Esophagus muscularis mucosa (tissue), 4 donors: ENCODE measurements around the gene HIP1R. TPM values are rescaled to one million over a fixed set of nuclear protein-coding genes. Genes with fewer than 3 reads are reported as not detected.
"Not testable (repeated sequence)": the region's sequence is repeated elsewhere in the genome, so short reads cannot be mapped to it uniquely, and the experiment has no call there.

Experiments used
- DNase-seq: peaks from one replicate; pipeline ENCODE4 v3.0.0-alpha.2; 2017; ENCODE audit errors: extremely low spot score
- H3K27ac ChIP-seq, 4 donors: fragments of 200-600 bp; sonication (generic); replicated peaks in 1 of 4; 1 replicate in 3 of 4; 2 replicates in 1 of 4; pipeline ENCODE4 v1.5.1; 2016 to 2019; ENCODE audit warnings: mild to moderate bottlenecking in 1 of 4
- H3K27me3 ChIP-seq, 4 donors: fragments of 200-600 bp; sonication (generic); one replicate each; pipeline versions ENCODE4 v1.5.1 to v1.6.0; 2016 to 2019
- H3K36me3 ChIP-seq, 4 donors: fragments of 200-600 bp; sonication (generic); one replicate each; pipeline ENCODE4 v1.5.1; 2016 to 2019
- H3K4me1 ChIP-seq, 4 donors: fragments of 200-600 bp; sonication (generic); one replicate each; pipeline ENCODE4 v1.5.1; 2016 to 2019
- H3K4me3 ChIP-seq, 4 donors: fragments of 200-600 bp; sonication (generic); 1 replicate in 2 of 4; 2 replicates in 2 of 4; pipeline ENCODE4 v1.5.1; 2016 to 2019; ENCODE audit warnings: mild to moderate bottlenecking in 4 of 4, moderate library complexity in 1 of 4
- H3K9me3 ChIP-seq, 4 donors: fragments of 200-600 bp; sonication (generic); 1 replicate in 3 of 4; 2 replicates in 1 of 4; pipeline ENCODE4 v1.5.1; 2016 to 2019
- EP300 ChIP-seq: sonication (generic); formaldehyde crosslinking; IDR thresholded peaks from one replicate; pipeline ENCODE4 v1.6.1; 2017; ENCODE audit warnings: antibody characterized with exemption
- POLR2A ChIP-seq: fragments of 450-650 bp; IDR thresholded peaks from one replicate; pipeline ENCODE4 v1.6.1; 2017; ENCODE audit warnings: antibody characterized with exemption, moderate library complexity, mild to moderate bottlenecking, low read depth
- POLR2AphosphoS5 ChIP-seq, 2 donors: sonication (generic); formaldehyde crosslinking; IDR thresholded peaks; one replicate each; pipeline ENCODE4 v1.6.1; 2017; ENCODE audit warnings: antibody characterized with exemption in 2 of 2
- WGBS: methylation state at CpG from one replicate; pipeline ENCODE4 v1.1.5; 2018; 5-methylcytosine and 5-hydroxymethylcytosine counted together
- intact Hi-C: fragments of 100-400 bp; cut with DNase I; formaldehyde crosslinking; loops from one replicate; pipeline ENCODE4 v1.15.1; 2023
- total RNA-seq, 4 donors: library from RNA; depleted of rRNA; stranded (reverse); fragments of >200 nt; gene quantifications; one replicate each; pipeline versions ENCODE4 v1.1.0 to v1.2.1, GENCODE V29; 2016
- TF ChIP-seq, protein P1 (sequence below), 3 experiments: fragments of 200-600 bp in 2 of 3; fragments of 450-650 bp in 1 of 3; sonication (generic) in 2 of 3; IDR thresholded peaks; one replicate each; pipeline ENCODE4 v1.5.1; 2017 to 2019; ENCODE audit warnings: antibody characterized with exemption in 3 of 3, mild to moderate bottlenecking in 2 of 3, moderate library complexity in 1 of 3

The HIP1R gene
- total RNA-seq, 4 donors from 2014 or later: 13.3 to 38.3 (median 23.7) TPM

DNA sequence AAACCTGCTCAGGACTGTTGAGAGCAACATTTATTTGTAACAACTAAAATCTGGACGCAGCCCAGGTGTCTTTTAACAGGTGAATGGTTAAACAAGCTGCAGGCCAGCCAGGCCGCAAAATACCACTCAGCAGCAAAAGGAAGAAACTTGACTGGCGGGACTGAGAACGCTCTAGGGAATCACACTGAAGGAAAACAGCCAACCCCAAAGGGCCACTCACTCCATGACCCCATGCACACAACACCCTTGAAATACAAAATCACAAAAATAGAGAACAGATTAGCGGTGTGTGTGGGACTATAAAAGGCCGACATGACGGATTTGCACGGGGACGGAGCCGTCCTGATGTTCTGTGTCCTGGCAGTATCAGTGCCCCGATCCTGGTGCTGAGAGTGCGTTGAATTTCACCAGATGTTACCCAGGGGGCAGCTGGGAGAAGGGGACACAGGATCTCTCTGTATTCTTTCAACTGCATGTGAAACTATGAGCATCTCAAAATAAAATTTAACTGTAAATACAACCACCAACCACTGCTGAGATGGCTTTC, 37.6 kb downstream of the HIP1R start:
- no peak for DNase-seq
- intact Hi-C loops: no loop called here

DNA sequence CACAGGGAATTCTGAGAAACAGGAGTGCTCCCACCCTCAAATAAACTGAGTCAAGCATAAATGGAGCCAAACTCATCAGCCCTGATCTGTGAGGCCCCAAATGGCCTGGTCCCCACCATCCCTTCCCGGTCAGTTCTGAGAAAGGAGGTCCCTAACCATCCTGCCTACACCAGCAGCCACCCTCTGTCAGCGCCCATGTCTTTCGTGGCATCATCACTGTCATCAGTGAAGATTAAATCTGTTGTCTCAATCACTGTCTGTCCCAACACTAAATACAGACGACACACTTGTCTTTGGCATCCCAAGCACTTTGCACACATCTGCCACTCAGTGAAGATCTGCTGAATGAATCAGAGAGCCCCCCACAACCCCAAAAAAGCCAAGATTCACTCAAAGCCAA, 38.3 kb downstream of the HIP1R start:
- intact Hi-C loops: no loop called here
- Histone ChIP-seq H3K4me1 (peaks cover 80 to 95% (median 91%) of the 10 kb centered on the region in 4 donors), H3K36me3 (peaks cover 12 to 20% (median 19%) of the 10 kb centered on the region in 4 donors), H3K9me3 (no peaks in the 10 kb centered on the region), H3K4me3 (no peak overlapping the region), H3K27ac (peak overlapping the region; percentile 80 to 83 (median 80)), H3K27me3 (no peaks in the 10 kb centered on the region)
- WGBS: 76% methylated on average over 4 of the region's 4 CpGs
- TF ChIP-seq, protein P1, sequence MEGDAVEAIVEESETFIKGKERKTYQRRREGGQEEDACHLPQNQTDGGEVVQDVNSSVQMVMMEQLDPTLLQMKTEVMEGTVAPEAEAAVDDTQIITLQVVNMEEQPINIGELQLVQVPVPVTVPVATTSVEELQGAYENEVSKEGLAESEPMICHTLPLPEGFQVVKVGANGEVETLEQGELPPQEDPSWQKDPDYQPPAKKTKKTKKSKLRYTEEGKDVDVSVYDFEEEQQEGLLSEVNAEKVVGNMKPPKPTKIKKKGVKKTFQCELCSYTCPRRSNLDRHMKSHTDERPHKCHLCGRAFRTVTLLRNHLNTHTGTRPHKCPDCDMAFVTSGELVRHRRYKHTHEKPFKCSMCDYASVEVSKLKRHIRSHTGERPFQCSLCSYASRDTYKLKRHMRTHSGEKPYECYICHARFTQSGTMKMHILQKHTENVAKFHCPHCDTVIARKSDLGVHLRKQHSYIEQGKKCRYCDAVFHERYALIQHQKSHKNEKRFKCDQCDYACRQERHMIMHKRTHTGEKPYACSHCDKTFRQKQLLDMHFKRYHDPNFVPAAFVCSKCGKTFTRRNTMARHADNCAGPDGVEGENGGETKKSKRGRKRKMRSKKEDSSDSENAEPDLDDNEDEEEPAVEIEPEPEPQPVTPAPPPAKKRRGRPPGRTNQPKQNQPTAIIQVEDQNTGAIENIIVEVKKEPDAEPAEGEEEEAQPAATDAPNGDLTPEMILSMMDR (IDR thresholded peaks at IDR 0.05): no peak
- TF ChIP-seq EP300: no peak
- no peak for TF ChIP-seq POLR2A
- no peak for TF ChIP-seq POLR2AphosphoS5 (IDR thresholded peaks at IDR 0.05)
- no peak for DNase-seq

More for the DNA sequence above, 37.6 kb downstream of the HIP1R start:
- H3K27me3 ChIP-seq: no peaks in the 10 kb centered on the region
- H3K36me3 ChIP-seq: peaks cover 19 to 27% (median 25%) of the 10 kb centered on the region in 4 donors
- TF ChIP-seq EP300 (no peak), POLR2AphosphoS5 (IDR thresholded peaks at IDR 0.05) (no peak), POLR2A (no peak)
- TF ChIP-seq, protein P1 (IDR thresholded peaks at IDR 0.05): no peak
- 76% methylated on average over 12 of the region's 12 CpGs for WGBS
- H3K4me3 ChIP-seq: peak overlapping the region in 2 of 4 donors; percentile 36 to 40
- H3K27ac ChIP-seq: peak overlapping the region; percentile 80 to 83 (median 80)
- peaks cover 86 to 92% (median 91%) of the 10 kb centered on the region in 4 donors for H3K4me1 ChIP-seq
- H3K9me3 ChIP-seq: no peaks in the 10 kb centered on the region

DNA sequence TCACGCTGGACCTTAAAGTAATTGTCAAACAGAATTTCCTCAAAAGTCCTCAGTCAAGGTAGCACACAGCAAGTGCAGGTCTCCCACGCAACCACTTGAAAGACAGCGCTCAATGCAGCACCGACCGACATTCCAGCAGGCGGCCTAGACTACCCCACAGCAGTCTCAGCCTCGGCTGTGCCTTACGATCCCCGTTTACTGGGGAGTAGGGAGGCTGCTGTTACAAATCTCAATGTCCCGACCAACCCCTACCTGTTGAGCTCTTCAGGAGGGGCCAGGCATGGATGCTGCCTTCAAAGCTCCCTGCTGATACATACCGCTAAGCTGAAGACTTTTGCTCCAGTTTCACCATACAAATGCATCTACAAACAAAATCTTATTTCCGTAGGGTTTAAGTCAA, 38.8 kb downstream of the HIP1R start:
- Histone ChIP-seq H3K27me3 (no peaks in the 10 kb centered on the region), H3K4me3 (no peak overlapping the region), H3K9me3 (no peaks in the 10 kb centered on the region), H3K36me3 (peaks cover 8 to 15% (median 14%) of the 10 kb centered on the region in 4 donors), H3K4me1 (peaks cover 78 to 97% (median 96%) of the 10 kb centered on the region in 4 donors), H3K27ac (peak overlapping the region in 3 of 4 donors; percentile 80 to 81 (median 80))
- no peak for TF ChIP-seq POLR2A
- TF ChIP-seq, protein P1 (IDR thresholded peaks at IDR 0.05): no peak
- no peak for TF ChIP-seq POLR2AphosphoS5 (IDR thresholded peaks at IDR 0.05)
- no peak for TF ChIP-seq EP300
- intact Hi-C loops: no loop called here
- no peak for DNase-seq
- WGBS: 93% methylated on average over 12 of the region's 12 CpGs

- H3K4me1 ChIP-seq: peaks cover 81 to 100% (median 98%) of the 10 kb centered on the region in 4 donors
- no peak overlapping the region for H3K4me3 ChIP-seq
- TF ChIP-seq, protein P1 (IDR thresholded peaks at IDR 0.05): no peak
- no peaks in the 10 kb centered on the region for H3K36me3 ChIP-seq
- intact Hi-C loops: no loop called here
- no peak for DNase-seq
- no peaks in the 10 kb centered on the region for H3K9me3 ChIP-seq
- 52% methylated on average over 7 of the region's 7 CpGs for WGBS
- H3K27me3 ChIP-seq: no peaks in the 10 kb centered on the region
- H3K27ac ChIP-seq: peak overlapping the region in 3 of 4 donors; percentile 8 to 36 (median 24)
Measured at GRCh38 chr12:122875590-122876220, 40.4 kb downstream of the HIP1R start.

GRCh38 chr12:122876281-122876680, 41.0 kb downstream of the HIP1R start:
- H3K9me3 ChIP-seq, H3K4me3 ChIP-seq, H3K36me3 ChIP-seq, DNase-seq, intact Hi-C loops, H3K27me3 ChIP-seq: not testable (repeated sequence)
- Histone ChIP-seq H3K4me1 (peaks cover 81 to 100% (median 98%) of the 10 kb centered on the region in 4 donors), H3K27ac (peak overlapping the region in 3 of 4 donors; percentile 8 to 36 (median 14))
- WGBS: 86% methylated on average over 5 of the region's 5 CpGs
